Measurements from ENCODE around the gene AP5S1.

- TF ChIP-seq MAX (CRISPR knock-in tag; IDR thresholded peaks at IDR 0.05), result no peak
- no peak for TF ChIP-seq CTCF (IDR thresholded peaks at IDR 0.05)
- no peak for TF ChIP-seq CREB1 (CRISPR knock-in tag; IDR thresholded peaks at IDR 0.05)
- TF ChIP-seq E2F5 (CRISPR knock-in tag; IDR thresholded peaks at IDR 0.05), result no peak
- TF ChIP-seq ZSCAN18 (CRISPR knock-in tag; IDR thresholded peaks at IDR 0.05), result no peak
- TF ChIP-seq E2F1 (CRISPR knock-in tag; IDR thresholded peaks at IDR 0.05), result no peak
- no peak for TF ChIP-seq KAT7 (CRISPR knock-in tag; IDR thresholded peaks at IDR 0.05; ENCODE audit: borderline replicate concordance)
- no peak for TF ChIP-seq ATF6 (CRISPR knock-in tag; IDR thresholded peaks at IDR 0.05)
- no peak for TF ChIP-seq SP1 (CRISPR knock-in tag; conservative IDR thresholded peaks at IDR 0.05)
- no peak for TF ChIP-seq ZNF512 (CRISPR knock-in tag; IDR thresholded peaks at IDR 0.05; ENCODE audit: borderline replicate concordance)
These were observed 55.7 kb downstream of the AP5S1 start for GRCh38 chr20:3876000-3876399.

All from WTC11 (cell line).